PFSK-1 (cell line): ENCODE data around the gene PRSS38.

Source experiments
- FOXP2 ChIP-seq: optimal IDR thresholded peaks from 2 replicates; pipeline ENCODE3; 2011; ENCODE audit warnings: borderline replicate concordance, control low read depth, inconsistent platforms; ENCODE audit not compliant: insufficient read depth; ENCODE audit errors: extremely low read length, extremely low read depth
- POLR2AphosphoS5 ChIP-seq: IDR thresholded peaks from 2 replicates; pipeline ENCODE4 v1.6.1; 2012; ENCODE audit warnings: low read depth, mild to moderate bottlenecking, control low read depth, low read length, moderate library complexity
- SIN3A ChIP-seq: IDR thresholded peaks from 2 replicates; pipeline ENCODE4 v1.6.1; 2012; ENCODE audit warnings: mild to moderate bottlenecking, low read length, moderate library complexity, borderline replicate concordance; ENCODE audit not compliant: insufficient read depth
- TAF1 ChIP-seq: IDR thresholded peaks from 2 replicates; pipeline ENCODE4 v1.6.1; 2012; ENCODE audit warnings: low read length, control low read depth, borderline replicate concordance; ENCODE audit not compliant: insufficient read depth
- TF ChIP-seq, protein P1 (sequence below), 2 experiments: IDR thresholded peaks; 2 replicates each; pipeline versions ENCODE4 v1.6.1 to v1.8.0; 2011 to 2012; ENCODE audit warnings: low read depth in 2 of 2, low read length in 2 of 2, control low read depth in 1 of 2, inconsistent platforms in 1 of 2, mild to moderate bottlenecking in 1 of 2, moderate library complexity in 1 of 2; ENCODE audit not compliant: insufficient read depth in 1 of 2

Gene PRSS38

GRCh38 chr1:227823537-227823936 lies 8.1 kb downstream of the PRSS38 start:
- TF ChIP-seq POLR2AphosphoS5, result no peak
- TF ChIP-seq, protein P1, sequence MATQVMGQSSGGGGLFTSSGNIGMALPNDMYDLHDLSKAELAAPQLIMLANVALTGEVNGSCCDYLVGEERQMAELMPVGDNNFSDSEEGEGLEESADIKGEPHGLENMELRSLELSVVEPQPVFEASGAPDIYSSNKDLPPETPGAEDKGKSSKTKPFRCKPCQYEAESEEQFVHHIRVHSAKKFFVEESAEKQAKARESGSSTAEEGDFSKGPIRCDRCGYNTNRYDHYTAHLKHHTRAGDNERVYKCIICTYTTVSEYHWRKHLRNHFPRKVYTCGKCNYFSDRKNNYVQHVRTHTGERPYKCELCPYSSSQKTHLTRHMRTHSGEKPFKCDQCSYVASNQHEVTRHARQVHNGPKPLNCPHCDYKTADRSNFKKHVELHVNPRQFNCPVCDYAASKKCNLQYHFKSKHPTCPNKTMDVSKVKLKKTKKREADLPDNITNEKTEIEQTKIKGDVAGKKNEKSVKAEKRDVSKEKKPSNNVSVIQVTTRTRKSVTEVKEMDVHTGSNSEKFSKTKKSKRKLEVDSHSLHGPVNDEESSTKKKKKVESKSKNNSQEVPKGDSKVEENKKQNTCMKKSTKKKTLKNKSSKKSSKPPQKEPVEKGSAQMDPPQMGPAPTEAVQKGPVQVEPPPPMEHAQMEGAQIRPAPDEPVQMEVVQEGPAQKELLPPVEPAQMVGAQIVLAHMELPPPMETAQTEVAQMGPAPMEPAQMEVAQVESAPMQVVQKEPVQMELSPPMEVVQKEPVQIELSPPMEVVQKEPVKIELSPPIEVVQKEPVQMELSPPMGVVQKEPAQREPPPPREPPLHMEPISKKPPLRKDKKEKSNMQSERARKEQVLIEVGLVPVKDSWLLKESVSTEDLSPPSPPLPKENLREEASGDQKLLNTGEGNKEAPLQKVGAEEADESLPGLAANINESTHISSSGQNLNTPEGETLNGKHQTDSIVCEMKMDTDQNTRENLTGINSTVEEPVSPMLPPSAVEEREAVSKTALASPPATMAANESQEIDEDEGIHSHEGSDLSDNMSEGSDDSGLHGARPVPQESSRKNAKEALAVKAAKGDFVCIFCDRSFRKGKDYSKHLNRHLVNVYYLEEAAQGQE (IDR thresholded peaks at IDR 0.05; ENCODE audit: insufficient read depth in 1 of 2, low read depth in 2 of 2, low read length in 2 of 2), result no peak
- TF ChIP-seq FOXP2, result no peak
- no peak for TF ChIP-seq TAF1

- TF ChIP-seq, protein P1 (IDR thresholded peaks at IDR 0.05; ENCODE audit: insufficient read depth in 1 of 2, low read depth in 2 of 2, low read length in 2 of 2), result no peak
Observed at GRCh38 chr1:227824204-227824603, 8.7 kb downstream of the PRSS38 start.

GRCh38 chr1:227828786-227829185 lies 13.3 kb downstream of the PRSS38 start:
- TF ChIP-seq POLR2AphosphoS5, result no peak
- TF ChIP-seq, protein P1 (IDR thresholded peaks at IDR 0.05; ENCODE audit: insufficient read depth in 1 of 2, low read depth in 2 of 2, low read length in 2 of 2), result no peak
- TF ChIP-seq TAF1, result no peak
- TF ChIP-seq SIN3A, result no peak

GRCh38 chr1:227838181-227838580 lies 22.7 kb downstream of the PRSS38 start:
- TF ChIP-seq TAF1, result no peak
- no peak for TF ChIP-seq SIN3A
- TF ChIP-seq, protein P1 (IDR thresholded peaks at IDR 0.05; ENCODE audit: insufficient read depth in 1 of 2, low read depth in 2 of 2, low read length in 2 of 2), result no peak
- TF ChIP-seq POLR2AphosphoS5, result no peak
- TF ChIP-seq FOXP2, result no peak

DNA sequence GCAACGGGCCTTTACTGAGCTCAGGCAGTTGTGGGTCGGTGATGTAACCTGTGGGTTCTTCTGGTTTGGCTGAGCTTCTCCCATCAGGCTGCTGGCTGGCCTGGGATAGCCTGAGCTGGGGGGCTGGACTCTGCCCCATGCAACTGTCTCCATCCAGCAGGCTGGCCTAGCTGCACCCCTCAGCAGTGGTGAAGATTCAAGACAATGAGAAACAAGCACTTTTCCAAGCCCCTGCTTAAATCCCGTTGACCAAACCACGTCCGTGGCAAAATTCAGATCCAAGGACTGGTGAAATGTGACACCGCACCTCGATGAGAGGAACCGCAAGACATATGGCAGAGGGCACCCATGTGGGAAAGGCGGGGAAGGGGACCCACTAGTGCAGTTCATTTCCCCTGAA lies 25.6 kb downstream of the PRSS38 start:
- TF ChIP-seq SIN3A (no peak), POLR2AphosphoS5 (no peak), FOXP2 (no peak), TAF1 (no peak)
- TF ChIP-seq, protein P1 (IDR thresholded peaks at IDR 0.05; ENCODE audit: insufficient read depth in 1 of 2, low read depth in 2 of 2, low read length in 2 of 2), result no peak
